K562 (cell line): ENCODE measurements around the gene FMN1.

ENCODE experiments used
- FOS ChIP-seq: IDR thresholded peaks from 3 replicates; pipeline ENCODE4 v1.6.1; 2011; ENCODE audit not compliant: insufficient read length; ENCODE audit errors: extremely low read depth
- MTA3 ChIP-seq: fragments of 450-650 bp; formaldehyde crosslinking; IDR thresholded peaks from 2 replicates; pipeline ENCODE4 v1.6.1; 2017; ENCODE audit warnings: mild to moderate bottlenecking, borderline replicate concordance
- WHSC1 ChIP-seq: IDR thresholded peaks from one replicate; pipeline ENCODE4 v1.6.1; 2012; ENCODE audit warnings: low read length, control low read depth, inconsistent platforms
- ZNF274 ChIP-seq: IDR thresholded peaks from 2 replicates; pipeline ENCODE4 v1.6.1; 2011; ENCODE audit warnings: low read depth, mild to moderate bottlenecking, low read length, moderate library complexity, borderline replicate concordance

DNA sequence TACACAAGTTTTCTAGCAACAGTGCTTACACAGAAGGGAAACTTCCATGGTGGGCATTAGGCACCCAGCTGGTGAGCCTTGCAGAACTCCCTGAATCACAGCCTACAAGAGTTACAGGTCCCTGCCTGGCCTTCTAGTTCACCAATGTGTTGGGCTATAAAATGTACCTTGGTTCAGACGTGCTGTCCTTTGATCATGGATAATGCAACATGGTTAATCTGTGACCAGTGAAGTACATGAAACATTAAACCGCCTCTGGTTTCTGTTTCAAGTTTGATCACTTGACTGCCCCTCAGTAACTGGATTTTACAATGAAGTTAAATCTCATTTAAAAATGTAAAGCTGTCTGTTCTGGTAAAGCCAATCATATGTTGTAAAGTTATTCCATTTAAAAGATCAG, 51.8 kb downstream of the FMN1 start:
- no peak for TF ChIP-seq FOS
- no peak for TF ChIP-seq WHSC1
- TF ChIP-seq ZNF274: no peak
- TF ChIP-seq MTA3: no peak
